H1 (cell line): Measurements from ENCODE around the gene MED12L. TPM values are rescaled to one million over a fixed set of nuclear protein-coding genes. Genes with fewer than 3 reads are reported as not detected.

Source experiments
- CTCF ChIA-PET: fragments of 300-600 bp; sonication (Branson Sonifier 250); formaldehyde crosslinking; loops from one replicate; lab custom pipeline; 2021; ENCODE audit not compliant: partially characterized antibody; lab: Charles Lee
- POLR2A ChIA-PET: fragments of 300-600 bp; sonication (Branson Sonifier 250); formaldehyde crosslinking; loops from one replicate; lab custom pipeline; 2021; ENCODE audit warnings: inconsistent platforms; ENCODE audit not compliant: partially characterized antibody; lab: Charles Lee
- DNase-seq, 2 experiments: peaks; one replicate each; pipeline versions ENCODE4 v3.0.0 to v3.0.0-alpha.2; 2010 to 2022; ENCODE audit warnings: low spot score in 2 of 2, low read depth in 1 of 2, mixed read lengths in 1 of 2
- FAIRE-seq: peaks from 2 replicates; lab custom pipeline; 2011; peaks lifted over from hg19 to GRCh38; lab: Jason Lieb, UNC
- H2AFZ ChIP-seq: 2 replicates; pipeline ENCODE4 v1.8.1; 2012; ENCODE audit warnings: low read length, inconsistent platforms
- H2AK5ac ChIP-seq: 2 replicates; pipeline ENCODE4 v1.6.1; 2013; ENCODE audit warnings: low read depth, low read length
- H2BK120ac ChIP-seq: replicated peaks from 2 replicates; pipeline ENCODE3; 2013; ENCODE audit warnings: low read depth, low read length, inconsistent platforms
- H2BK12ac ChIP-seq: 2 replicates; pipeline ENCODE4 v1.6.1; 2013; ENCODE audit warnings: low read depth, low read length
- H2BK15ac ChIP-seq: 2 replicates; pipeline ENCODE4 v1.6.1; 2013; ENCODE audit warnings: low read length
- H2BK20ac ChIP-seq: 2 replicates; pipeline ENCODE4 v1.6.1; 2013; ENCODE audit warnings: low read length
- H2BK5ac ChIP-seq: 2 replicates; pipeline ENCODE4 v1.6.1; 2013; ENCODE audit warnings: low read depth, low read length
- H3K14ac ChIP-seq: 2 replicates; pipeline ENCODE4 v1.6.1; 2013; ENCODE audit warnings: inconsistent platforms; ENCODE audit not compliant: insufficient read length
- H3K18ac ChIP-seq: 2 replicates; pipeline ENCODE4 v1.6.1; 2013; ENCODE audit warnings: low read length; ENCODE audit errors: extremely low read depth
- H3K23ac ChIP-seq: 2 replicates; pipeline ENCODE4 v1.6.1; 2013; ENCODE audit warnings: inconsistent platforms; ENCODE audit not compliant: insufficient read length
- H3K23me2 ChIP-seq: 2 replicates; pipeline ENCODE4 v1.6.1; 2013; ENCODE audit warnings: low read depth, low read length
- H3K27ac ChIP-seq: 2 replicates; pipeline ENCODE4 v1.6.1; 2011; ENCODE audit warnings: low read depth, low read length, inconsistent platforms
- H3K27me3 ChIP-seq, 4 experiments: replicated peaks in 1 of 4; 1 replicate in 1 of 4; 2 replicates in 3 of 4; pipeline versions ENCODE4 v1.6.1 to v1.8.1; 2011 to 2013; ENCODE audit warnings: low read length in 3 of 4, mild to moderate bottlenecking in 3 of 4, inconsistent platforms in 2 of 4, mixed read lengths in 2 of 4, moderate library complexity in 1 of 4; ENCODE audit not compliant: control insufficient read depth in 3 of 4, insufficient read depth in 3 of 4; ENCODE audit errors: extremely low read depth in 1 of 4
- H3K36me3 ChIP-seq, 4 experiments: 2 replicates each; pipeline versions ENCODE4 v1.6.1 to v1.8.1; 2011 to 2013; ENCODE audit warnings: mild to moderate bottlenecking in 4 of 4, low read length in 3 of 4, moderate library complexity in 2 of 4, control low read depth in 1 of 4, inconsistent platforms in 1 of 4; ENCODE audit not compliant: insufficient read depth in 4 of 4, control insufficient read depth in 2 of 4
- H3K4ac ChIP-seq: replicated peaks from 2 replicates; pipeline ENCODE3; 2013; ENCODE audit warnings: low read length, low read depth, mixed read lengths, inconsistent platforms; ENCODE audit not compliant: insufficient read length
- H3K4me1 ChIP-seq, 4 experiments: replicated peaks in 1 of 4; 1 replicate in 1 of 4; 2 replicates in 3 of 4; pipeline versions ENCODE4 v1.6.1 to v1.8.1; 2011 to 2013; ENCODE audit warnings: low read length in 3 of 4, inconsistent platforms in 2 of 4, mixed read lengths in 1 of 4; ENCODE audit not compliant: insufficient read depth in 4 of 4, control insufficient read depth in 3 of 4
- H3K4me2 ChIP-seq, 2 experiments: 2 replicates each; pipeline versions ENCODE4 v1.6.1 to v1.8.1; 2011 to 2013; ENCODE audit warnings: low read depth in 2 of 2, low read length in 2 of 2, control low read depth in 1 of 2, inconsistent platforms in 1 of 2, mild to moderate bottlenecking in 1 of 2; ENCODE audit not compliant: insufficient read depth in 1 of 2
- H3K4me3 ChIP-seq, 4 experiments: fragments of 200-600, 300-600 bp in 1 of 4; sonication (generic), shearing (Covaris generic), sonication (Bioruptor Twin) in 1 of 4; 2 replicates each; pipeline versions ENCODE4 v1.5.1 to v1.8.1; 2011 to 2016; ENCODE audit warnings: low read length in 4 of 4, low read depth in 3 of 4, control low read depth in 2 of 4, inconsistent platforms in 2 of 4, mild to moderate bottlenecking in 2 of 4, mixed read lengths in 1 of 4, moderate library complexity in 1 of 4; ENCODE audit not compliant: insufficient read depth in 2 of 4; ENCODE audit errors: extremely low read depth in 1 of 4
- H3K56ac ChIP-seq: replicated peaks from 2 replicates; pipeline ENCODE3; 2013; ENCODE audit warnings: low read depth, mild to moderate bottlenecking, mixed read lengths, low read length, inconsistent platforms; ENCODE audit not compliant: insufficient read length
- H3K79me1 ChIP-seq: 2 replicates; pipeline ENCODE4 v1.6.1; 2013; ENCODE audit warnings: low read depth, low read length, control low read depth
- H3K79me2 ChIP-seq, 2 experiments: 2 replicates each; pipeline versions ENCODE4 v1.6.1 to v1.8.1; 2012 to 2013; ENCODE audit warnings: low read length in 2 of 2, mild to moderate bottlenecking in 2 of 2, inconsistent platforms in 1 of 2; ENCODE audit not compliant: insufficient read depth in 2 of 2, control insufficient read depth in 1 of 2
- H3K9ac ChIP-seq, 4 experiments: replicated peaks in 1 of 4; 1 replicate in 1 of 4; 2 replicates in 3 of 4; pipeline versions ENCODE4 v1.6.1 to v1.8.1; 2011 to 2013; ENCODE audit warnings: low read depth in 3 of 4, low read length in 3 of 4, control low read depth in 2 of 4, mild to moderate bottlenecking in 2 of 4, moderate library complexity in 2 of 4, inconsistent platforms in 1 of 4; ENCODE audit errors: extremely low read depth in 1 of 4
- H3K9me3 ChIP-seq, 2 experiments: 2 replicates each; pipeline versions ENCODE4 v1.6.1 to v1.8.1; 2012 to 2013; ENCODE audit warnings: mild to moderate bottlenecking in 2 of 2, moderate library complexity in 2 of 2, control low read depth in 1 of 2, inconsistent platforms in 1 of 2, low read depth in 1 of 2, low read length in 1 of 2, mixed read lengths in 1 of 2; ENCODE audit not compliant: insufficient read depth in 2 of 2
- H4K20me1 ChIP-seq, 2 experiments: replicated peaks in 1 of 2; 2 replicates each; pipeline versions ENCODE3 to v1.8.1; 2011 to 2013; ENCODE audit warnings: inconsistent platforms in 2 of 2, low read length in 2 of 2, mild to moderate bottlenecking in 1 of 2; ENCODE audit not compliant: insufficient read depth in 2 of 2, control insufficient read depth in 1 of 2
- H4K5ac ChIP-seq: 2 replicates; pipeline ENCODE4 v1.6.1; 2013; ENCODE audit warnings: low read length, low read depth, mixed read lengths, inconsistent platforms; ENCODE audit not compliant: insufficient read length
- H4K8ac ChIP-seq: 2 replicates; pipeline ENCODE4 v1.8.0; 2013; ENCODE audit warnings: mild to moderate bottlenecking, moderate library complexity, low read length, inconsistent platforms; ENCODE audit not compliant: insufficient read depth; ENCODE audit errors: extremely low read depth
- H4K91ac ChIP-seq: replicated peaks from 2 replicates; pipeline ENCODE3; 2013; ENCODE audit warnings: low read length, mixed read lengths, inconsistent platforms; ENCODE audit not compliant: insufficient read length
- ASH2L ChIP-seq: fragments of 200-600, 300-600 bp; sonication (generic); IDR thresholded peaks from one replicate; pipeline ENCODE4 v1.7.1; 2017; ENCODE audit warnings: low read length
- ATF3 ChIP-seq: IDR thresholded peaks from 2 replicates; pipeline ENCODE4 v1.6.1; 2011; ENCODE audit warnings: low read depth, mild to moderate bottlenecking, low read length; ENCODE audit not compliant: insufficient read depth
- BCL11A ChIP-seq, 2 experiments: IDR thresholded peaks; one replicate each; pipeline ENCODE4 v1.6.1; 2011; ENCODE audit warnings: low read depth in 2 of 2, low read length in 2 of 2, mild to moderate bottlenecking in 2 of 2
- CBX5 ChIP-seq: fragments of 300-800, 300-1000 bp; sonication (generic); IDR thresholded peaks from 2 replicates; pipeline ENCODE4 v1.7.1; 2016; ENCODE audit warnings: antibody characterized with exemption, low read length, low read depth
- CHD2 ChIP-seq: IDR thresholded peaks from 2 replicates; pipeline ENCODE4 v1.6.1; 2012; ENCODE audit warnings: low read length, improper control_type of control experiment
- JUND ChIP-seq: IDR thresholded peaks from 2 replicates; pipeline ENCODE4 v1.6.1; 2011; ENCODE audit warnings: mild to moderate bottlenecking, improper control_type of control experiment, low read length
- KDM5A ChIP-seq: fragments of 200-600 bp; IDR thresholded peaks from 2 replicates; pipeline ENCODE4 v1.7.1; 2012; ENCODE audit warnings: mild to moderate bottlenecking, low read length, inconsistent platforms, mixed read lengths
- MAFK ChIP-seq: IDR thresholded peaks from 2 replicates; pipeline ENCODE4 v1.6.1; 2012; ENCODE audit warnings: low read depth, mild to moderate bottlenecking, improper control_type of control experiment, low read length
- PHF8 ChIP-seq: fragments of 200-600 bp; sonication (generic); conservative IDR thresholded peaks from 2 replicates; pipeline ENCODE4 v1.7.1; 2012; ENCODE audit warnings: low read depth, mild to moderate bottlenecking, inconsistent platforms, low read length, moderate library complexity
- POLR2A ChIP-seq, 2 experiments: IDR thresholded peaks; 1 replicate in 1 of 2; 2 replicates in 1 of 2; pipeline ENCODE4 v1.6.1; 2011; ENCODE audit warnings: low read depth in 2 of 2, low read length in 2 of 2, mild to moderate bottlenecking in 2 of 2; ENCODE audit errors: control extremely low read depth in 1 of 2
- RFX5 ChIP-seq: IDR thresholded peaks from 2 replicates; pipeline ENCODE4 v1.6.1; 2011; ENCODE audit warnings: low read depth, low read length, improper control_type of control experiment, borderline replicate concordance
- SAP30 ChIP-seq: fragments of 300-600 bp; sonication (generic); IDR thresholded peaks from 2 replicates; pipeline ENCODE4 v1.7.1; 2012; ENCODE audit warnings: low read length, moderate library complexity, mild to moderate bottlenecking, inconsistent platforms; ENCODE audit not compliant: insufficient read depth, insufficient replicate concordance
- SIRT6 ChIP-seq: IDR thresholded peaks from one replicate; pipeline ENCODE4 v1.7.1; 2012; ENCODE audit warnings: low read length, inconsistent platforms
- SRF ChIP-seq: IDR thresholded peaks from 2 replicates; pipeline ENCODE4 v1.6.1; 2011; ENCODE audit warnings: mild to moderate bottlenecking, low read depth, low read length, moderate library complexity
- TAF1 ChIP-seq: IDR thresholded peaks from 2 replicates; pipeline ENCODE4 v1.6.1; 2011; ENCODE audit warnings: mild to moderate bottlenecking, low read depth, low read length
- ZNF274 ChIP-seq: IDR thresholded peaks from 2 replicates; pipeline ENCODE4 v1.7.0; 2012; ENCODE audit warnings: low read length, borderline replicate concordance; ENCODE audit errors: extremely low read depth
- WGBS, 2 experiments: shearing (Covaris generic) in 1 of 2; methylation state at CpG; one replicate each; pipeline versions ENCODE4 v1.1.6 to v1.1.7; 2013 to 2015; ENCODE audit warnings: low lambda C conversion rate in 2 of 2, mixed read lengths in 2 of 2, inconsistent platforms in 1 of 2, low coverage in 1 of 2, missing lambda C conversion rate in 1 of 2; ENCODE audit not compliant: insufficient replicate concordance in 2 of 2, insufficient coverage in 1 of 2, insufficient read length in 1 of 2; ENCODE audit errors: extremely low coverage in 1 of 2, missing lambda C conversion rate in 1 of 2; 5-methylcytosine and 5-hydroxymethylcytosine counted together
- polyA plus RNA-seq, 7 experiments: library from polyadenylated mRNA; depleted of rRNA in 3 of 7; stranded (reverse) in 5 of 7; unstranded in 2 of 7; fragments of >200 nt in 5 of 7; fragments of 200-250 nt in 2 of 7; gene quantifications; 1 replicate in 5 of 7; 2 replicates in 1 of 7; 4 replicates in 1 of 7; pipeline versions ENCODE4 v1.2.1 to v1.2.3, GENCODE V29; 2011 to 2013; ENCODE audit warnings: missing spikeins in 2 of 7, mixed read lengths in 2 of 7
- total RNA-seq: library from RNA; stranded (reverse); fragmentation: NEBNext Ultra II Directional; extraction: Animal tissue kit (Norgen Biotek cat#: 25700); gene quantifications from 2 replicates; pipeline ENCODE4 v1.2.1, GENCODE V29; 2021

MED12L gene
- total and polyA plus RNA-seq, 2 of the 8 experiments (the other 6 are each of a cell fraction or from before 2014, with no cell fraction given), result 3.6 to 26.2 TPM

- Histone ChIP-seq H3K23ac (no peak overlapping the region), H4K20me1 (no peaks in the 10 kb centered on the region), H2BK12ac (no peak overlapping the region), H3K14ac (no peak overlapping the region), H4K8ac (no peak overlapping the region), H2BK120ac (no peak overlapping the region), H3K36me3 (peaks cover 0 to 22% (median 1%) of the 10 kb centered on the region in 4 experiments; a peak in 4 of 8 replicates), H3K79me1 (no peaks in the 10 kb centered on the region), H3K4ac (no peak overlapping the region), H3K9me3 (no peaks in the 10 kb centered on the region), H3K4me2 (no peak overlapping the region), H3K27ac (no peak overlapping the region), H3K23me2 (no peaks in the 10 kb centered on the region), H4K91ac (no peak overlapping the region), H2BK20ac (no peak overlapping the region), H3K18ac (no peak overlapping the region), H3K27me3 (no peaks in the 10 kb centered on the region), H4K5ac (no peak overlapping the region), H3K9ac (no peak overlapping the region), H3K56ac (no peak overlapping the region), H2BK15ac (no peak overlapping the region), H3K4me3 (no peak overlapping the region), H2AK5ac (no peak overlapping the region), H2AFZ (no peak overlapping the region), H3K4me1 (no peaks in the 10 kb centered on the region), H3K79me2 (no peaks in the 10 kb centered on the region), H2BK5ac (no peak overlapping the region)
- FAIRE-seq (no peak), DNase-seq (no peak)
- 77% methylated on average over 3 of the region's 3 CpGs; no CpG with 5 or more reads in 1 of the 2 experiments for WGBS, 2 experiments
- ChIA-PET CTCF (interaction anchor here (0.7 to 1.2 kb wide), 3 partner anchors 14 to 56 kb away, joined by 3 to 4 read pairs (median 3); no protein-coding TSS in a partner anchor), POLR2A (no interaction called here)
- TF ChIP-seq ATF3 (no peak), CBX5 (no peak), PHF8 (no peak), KDM5A (no peak), MAFK (no peak), RFX5 (no peak), ASH2L (no peak), BCL11A (IDR thresholded peaks at IDR 0.05; ENCODE audit: low read depth in 2 of 2, low read length in 2 of 2) (no peak), JUND (no peak), SRF (no peak), TAF1 (no peak), ZNF274 (no peak), SAP30 (no peak), SIRT6 (no peak), CHD2 (no peak), POLR2A (IDR thresholded peaks at IDR 0.05; ENCODE audit: control extremely low read depth in 1 of 2, low read depth in 2 of 2, low read length in 2 of 2) (no peak)
Observed at GRCh38 chr3:151383956-151384355, 298.5 kb downstream of the MED12L start.
